ENCODE data around the gene SMIM45.

The SMIM45 gene

DNA sequence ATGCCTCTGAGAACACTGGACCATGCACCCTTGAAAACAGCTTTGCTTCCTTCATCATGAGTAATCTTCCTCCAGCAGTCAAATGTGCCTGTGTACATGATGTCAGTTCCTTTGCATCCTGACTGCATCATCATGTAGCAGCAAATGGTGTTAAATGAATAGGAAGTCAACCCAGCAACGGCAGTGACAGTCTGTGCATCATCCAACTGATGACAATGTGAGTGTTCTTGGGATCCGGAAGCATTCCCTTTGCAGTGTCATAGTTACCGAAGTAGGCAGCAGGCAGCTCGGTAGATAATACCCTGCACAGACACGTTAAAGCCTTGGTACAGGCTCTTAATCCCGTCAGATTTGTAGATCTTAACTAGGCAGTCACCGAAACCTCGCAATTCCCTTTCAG lies 49.2 kb downstream of the SMIM45 start:
- DNase-seq (ENCODE audit: low spot score) = no peak

DNA sequence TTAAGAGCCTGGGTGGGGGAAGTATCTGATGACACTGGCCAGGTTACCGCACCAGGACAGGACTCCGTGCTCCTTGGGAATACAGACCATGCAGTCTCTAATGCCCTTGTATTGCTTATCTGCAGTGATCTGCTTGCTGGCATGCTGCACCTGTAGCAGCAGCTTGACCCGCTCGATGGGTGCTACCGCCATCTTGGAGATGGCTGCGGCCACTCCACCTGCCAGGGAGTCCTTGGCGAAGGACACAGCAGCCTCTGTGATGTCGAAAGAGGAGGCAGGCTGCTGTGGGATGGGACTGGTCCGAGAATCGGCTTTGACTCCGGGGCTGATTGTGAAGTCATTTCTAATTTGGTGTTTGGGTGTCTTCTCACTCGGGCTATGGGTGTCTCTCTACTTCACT lies 49.8 kb downstream of the SMIM45 start:
- no peak for DNase-seq (ENCODE audit: low spot score)

DNA sequence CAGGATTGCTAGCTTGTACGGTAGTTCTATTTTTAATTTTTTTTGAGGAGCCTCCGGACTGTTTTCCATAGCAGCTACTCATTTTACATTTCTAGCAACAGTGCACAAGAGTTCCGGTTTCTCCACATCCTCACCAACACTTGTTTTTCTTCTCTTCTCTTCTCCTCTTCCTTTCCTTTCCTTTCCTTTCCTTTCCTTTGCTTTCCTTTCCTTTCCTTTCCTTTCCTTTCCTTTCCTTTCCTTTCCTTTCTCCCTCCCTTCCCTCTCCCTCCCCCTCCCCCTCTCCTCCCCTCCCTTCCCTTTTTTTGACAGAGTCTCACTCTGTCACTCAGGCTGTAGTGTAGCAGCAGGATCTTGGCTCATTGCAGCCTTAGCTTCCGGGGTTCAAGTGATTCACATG lies 56.0 kb downstream of the SMIM45 start:
- no peak for DNase-seq (ENCODE audit: low spot score)

Data from germinal center (tissue), 1 donor.